GM18873 (cell line): ENCODE measurements around the gene GRK1.

Experiments
- ATAC-seq: cut with Tn5 transposase; IDR thresholded peaks from one replicate; pipeline ENCODE4 v1.9.1; 2021; ENCODE audit warnings: mild to moderate bottlenecking, moderate library complexity, moderate number of reproducible peaks; ENCODE audit not compliant: unreplicated experiment, low FRiP score

GRK1 gene

DNA sequence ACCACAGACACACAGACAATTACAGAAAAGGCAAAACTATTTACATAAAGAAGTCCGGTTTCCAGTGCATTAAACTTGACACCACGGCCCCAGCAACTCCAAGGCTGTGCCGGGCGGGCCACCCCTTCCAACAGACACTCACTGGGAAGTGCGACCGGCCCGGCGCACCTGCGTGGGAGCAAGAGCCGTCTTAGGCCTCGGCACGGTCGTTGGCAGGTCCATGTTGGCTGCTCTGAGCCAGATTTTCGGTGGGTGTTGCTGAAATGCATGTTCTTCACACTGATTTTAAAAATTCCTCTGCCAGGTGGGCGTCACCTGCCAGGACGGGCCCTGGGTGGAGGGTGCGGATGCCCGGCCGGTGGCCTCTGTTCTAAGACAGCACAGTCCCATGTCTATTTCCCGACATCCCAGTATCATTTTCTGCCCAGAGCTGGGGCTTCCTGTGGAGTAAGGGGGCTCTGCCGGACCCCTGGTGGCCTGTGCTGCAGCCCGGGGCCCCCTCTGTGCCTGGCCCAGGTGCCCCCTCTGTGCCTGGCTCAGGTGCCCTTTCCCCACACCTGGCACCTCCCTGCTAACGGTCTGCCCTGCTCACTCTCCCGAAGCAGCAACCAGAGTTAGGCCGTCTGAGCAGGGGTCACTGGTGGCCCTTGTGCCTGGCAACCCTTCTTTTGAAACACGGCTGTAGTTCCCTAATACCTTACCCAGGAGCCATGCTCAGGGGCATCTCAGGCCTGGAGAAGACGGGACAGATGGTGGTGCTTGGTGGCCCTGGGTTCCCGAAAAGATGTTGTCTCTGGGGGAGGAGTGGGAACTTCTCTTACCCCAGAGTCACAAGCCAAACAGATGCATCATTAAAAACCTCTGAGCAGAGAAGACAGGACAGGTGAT is 101.2 kb downstream of the GRK1 start:
- ATAC-seq = no peak

- no peak for ATAC-seq
Observed at GRCh38 chr13:113769106-113769505, 102.1 kb downstream of the GRK1 start.

DNA sequence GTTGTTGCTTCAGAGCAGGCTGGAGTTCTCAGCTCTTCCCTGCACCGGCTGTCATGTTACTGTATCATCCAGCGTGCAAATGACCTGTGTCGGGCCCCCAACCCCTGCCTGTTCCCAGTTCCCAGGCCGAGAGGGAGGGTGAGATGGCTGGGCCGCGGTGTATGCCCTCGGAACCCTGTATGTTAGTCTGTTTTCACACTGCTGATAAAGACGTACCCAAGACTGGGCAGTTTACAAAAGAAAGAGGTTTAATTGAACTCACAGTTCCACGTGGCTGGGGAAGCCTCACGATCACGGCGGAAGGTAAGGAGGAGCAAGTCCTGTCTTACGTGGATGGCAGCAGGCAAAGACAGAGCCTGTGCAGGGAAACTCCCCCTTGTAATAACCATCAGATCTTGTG is 102.9 kb downstream of the GRK1 start:
- no peak for ATAC-seq

DNA sequence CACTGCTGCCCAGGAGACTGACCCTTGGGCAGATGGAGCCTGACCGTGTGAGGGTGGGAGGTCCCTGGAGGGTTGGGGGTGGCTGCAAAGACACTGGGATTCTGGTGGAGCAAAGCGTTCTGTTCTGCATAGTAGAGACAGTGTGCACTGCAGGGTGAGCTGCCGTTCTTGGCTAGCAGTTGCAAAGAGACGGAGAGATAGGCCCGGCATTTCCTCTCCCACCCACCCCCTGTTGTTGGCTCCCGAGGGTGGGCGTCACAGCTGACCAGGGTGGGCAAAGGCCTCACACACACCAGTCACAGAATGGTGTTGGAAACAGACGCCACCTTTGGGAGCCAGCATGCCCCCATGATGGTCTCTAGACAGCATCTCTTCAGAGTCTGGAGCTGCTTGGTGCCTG is 103.4 kb downstream of the GRK1 start:
- ATAC-seq = no peak

DNA sequence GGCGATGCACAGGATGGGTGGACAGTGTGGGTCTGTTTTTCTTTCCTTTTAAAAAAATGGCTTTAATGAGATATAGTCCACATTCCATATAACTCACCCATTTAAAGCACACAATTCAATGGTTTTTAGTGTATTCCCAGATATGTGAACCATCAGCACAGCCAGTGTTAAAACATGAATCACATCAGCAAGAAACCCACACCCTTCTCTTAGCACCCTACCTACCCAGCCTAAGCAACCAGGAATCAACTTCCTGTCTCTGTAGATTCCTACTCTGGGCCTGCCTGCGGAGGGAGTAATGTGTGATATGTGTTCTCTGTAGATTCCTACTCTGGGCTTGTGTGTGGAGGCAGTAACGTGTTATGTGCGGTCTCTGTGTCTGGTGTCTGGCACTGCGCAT is 103.9 kb downstream of the GRK1 start:
- no peak for ATAC-seq

- ATAC-seq = no peak
Observed at GRCh38 chr13:113771709-113772331, 104.8 kb downstream of the GRK1 start.

DNA sequence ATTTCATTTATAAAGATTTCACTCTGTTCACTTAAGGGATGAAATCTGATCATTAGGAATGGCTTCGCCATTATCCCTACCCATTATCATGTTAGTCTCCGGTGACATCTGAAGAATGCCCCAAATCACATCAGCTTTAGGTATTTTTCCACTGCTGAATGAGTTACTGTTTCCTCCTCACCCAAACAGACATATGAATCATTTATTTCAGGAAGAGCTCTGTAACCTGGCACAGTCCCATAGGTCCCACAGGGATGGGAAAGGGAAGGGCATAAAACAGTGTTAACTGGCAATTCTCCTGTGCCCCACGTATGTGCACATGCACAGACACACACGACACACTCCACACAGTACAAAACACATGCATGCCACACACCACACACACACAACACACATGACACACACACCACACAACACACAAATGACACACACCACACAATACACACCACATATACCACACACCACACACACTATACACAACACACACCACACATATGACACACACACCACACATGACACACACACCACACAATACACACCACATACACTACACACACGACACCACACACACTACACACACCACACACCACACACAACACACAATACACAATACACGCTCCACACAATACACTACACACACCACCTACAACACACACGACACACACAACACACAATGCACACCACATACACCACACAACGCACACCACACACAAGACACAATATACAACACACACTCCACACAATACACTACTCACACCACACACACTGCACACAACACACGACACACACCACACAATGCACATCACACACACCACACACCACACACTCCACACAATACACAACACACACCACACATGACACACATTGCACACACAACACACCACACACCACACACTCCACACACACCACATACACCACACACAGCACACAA is 107.4 kb downstream of the GRK1 start:
- no peak for ATAC-seq

GRCh38 chr13:113775451-113776145 is 108.6 kb downstream of the GRK1 start:
- no peak for ATAC-seq

DNA sequence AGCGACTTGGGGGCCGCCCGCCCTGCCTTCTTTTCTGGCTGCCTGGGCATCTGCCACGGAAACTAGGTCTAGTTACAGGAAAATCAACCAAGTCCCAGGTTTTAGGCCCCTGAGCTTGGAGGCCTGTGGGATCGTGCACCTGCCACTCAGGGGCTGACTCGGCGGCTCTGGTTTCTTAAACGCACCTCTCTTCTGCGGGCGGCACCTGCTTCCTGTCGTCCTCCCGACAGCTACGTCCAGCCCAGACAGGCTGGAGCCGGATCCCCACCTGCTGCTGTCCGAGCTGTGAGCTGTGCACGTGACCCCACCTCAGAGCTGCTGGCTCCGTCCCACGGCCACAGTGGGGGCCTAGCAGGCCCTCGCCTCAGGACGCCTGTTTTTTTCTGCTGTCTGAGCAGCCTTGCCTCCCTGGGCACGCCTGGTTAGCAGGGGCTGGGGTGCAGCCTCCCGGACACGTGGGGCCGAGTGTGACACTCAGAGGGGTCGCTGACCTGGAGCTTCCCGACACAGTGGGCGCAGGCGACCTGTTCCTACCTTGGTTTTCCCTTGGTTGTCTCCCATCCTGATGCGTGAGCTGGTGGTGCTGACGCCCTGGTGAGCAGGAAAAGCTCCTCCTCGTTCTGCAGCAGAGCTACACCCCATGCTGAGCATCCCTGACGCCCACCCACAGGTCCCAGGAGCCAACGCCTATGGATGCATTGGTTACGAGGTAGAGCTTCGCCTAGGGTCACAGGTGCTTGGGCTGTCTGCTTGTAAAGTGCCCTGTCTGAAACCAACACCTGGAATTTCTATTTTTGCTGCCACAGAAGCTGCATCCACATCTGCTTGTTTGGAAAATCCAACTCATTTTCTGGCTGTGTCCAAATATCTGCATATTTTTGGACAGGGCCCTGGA is 109.5 kb downstream of the GRK1 start:
- ATAC-seq = no peak

GRCh38 chr13:113777311-113778260 is 110.6 kb downstream of the GRK1 start:
- no peak for ATAC-seq

- ATAC-seq = no peak
Observed at GRCh38 chr13:113781571-113781970, 114.6 kb downstream of the GRK1 start.

DNA sequence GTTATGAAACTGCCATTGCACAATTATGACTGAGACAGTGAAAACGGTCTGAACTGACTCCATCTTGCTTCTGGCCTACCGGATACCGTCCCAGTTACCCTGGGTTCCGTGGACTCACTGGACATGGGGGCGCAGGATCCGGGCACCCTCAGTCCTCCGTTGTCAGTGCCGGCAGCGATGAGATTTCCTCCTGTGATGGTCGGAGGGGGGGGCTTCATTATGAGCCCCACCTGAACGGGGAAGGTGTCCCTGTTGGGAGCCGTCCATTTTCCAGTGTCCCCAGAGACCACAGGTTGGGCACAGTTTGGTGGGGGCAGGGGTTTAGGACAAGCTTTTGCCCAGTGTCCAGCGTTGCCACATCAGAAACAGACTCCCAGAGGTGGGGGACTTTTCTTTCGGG is 115.5 kb downstream of the GRK1 start:
- no peak for ATAC-seq

GRCh38 chr13:113783200-113783881 is 116.3 kb downstream of the GRK1 start:
- no peak for ATAC-seq

GRCh38 chr13:113783966-113784644 is 117.1 kb downstream of the GRK1 start:
- no peak for ATAC-seq

DNA sequence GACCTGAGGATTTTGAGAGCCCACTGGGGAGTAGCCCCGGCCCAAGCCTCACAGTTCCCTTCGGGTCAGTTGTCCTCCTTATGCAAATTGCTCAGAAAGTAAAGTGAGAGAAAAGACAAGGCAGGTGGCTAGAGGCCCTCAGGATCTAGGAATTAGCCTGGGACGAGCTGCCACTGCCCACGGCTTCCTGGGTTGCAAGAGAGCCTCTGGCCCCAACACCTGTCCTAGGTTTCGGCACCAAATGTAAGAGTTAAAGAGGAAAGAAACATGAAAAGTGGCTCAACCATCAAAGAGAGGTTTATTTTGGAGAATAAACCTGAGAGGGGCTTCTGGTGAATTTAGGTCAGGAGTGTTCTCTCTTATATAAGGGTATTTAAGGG is 117.6 kb downstream of the GRK1 start:
- no peak for ATAC-seq

GRCh38 chr13:113785051-113786010 is 118.3 kb downstream of the GRK1 start:
- no peak for ATAC-seq
